COR-L47 (cell line): ENCODE data around the gene RNF227.

Experiments used
- DNase-seq: peaks from one replicate; lab custom pipeline; 2025; lab: John Stamatoyannopoulos, UW

Gene RNF227

DNA sequence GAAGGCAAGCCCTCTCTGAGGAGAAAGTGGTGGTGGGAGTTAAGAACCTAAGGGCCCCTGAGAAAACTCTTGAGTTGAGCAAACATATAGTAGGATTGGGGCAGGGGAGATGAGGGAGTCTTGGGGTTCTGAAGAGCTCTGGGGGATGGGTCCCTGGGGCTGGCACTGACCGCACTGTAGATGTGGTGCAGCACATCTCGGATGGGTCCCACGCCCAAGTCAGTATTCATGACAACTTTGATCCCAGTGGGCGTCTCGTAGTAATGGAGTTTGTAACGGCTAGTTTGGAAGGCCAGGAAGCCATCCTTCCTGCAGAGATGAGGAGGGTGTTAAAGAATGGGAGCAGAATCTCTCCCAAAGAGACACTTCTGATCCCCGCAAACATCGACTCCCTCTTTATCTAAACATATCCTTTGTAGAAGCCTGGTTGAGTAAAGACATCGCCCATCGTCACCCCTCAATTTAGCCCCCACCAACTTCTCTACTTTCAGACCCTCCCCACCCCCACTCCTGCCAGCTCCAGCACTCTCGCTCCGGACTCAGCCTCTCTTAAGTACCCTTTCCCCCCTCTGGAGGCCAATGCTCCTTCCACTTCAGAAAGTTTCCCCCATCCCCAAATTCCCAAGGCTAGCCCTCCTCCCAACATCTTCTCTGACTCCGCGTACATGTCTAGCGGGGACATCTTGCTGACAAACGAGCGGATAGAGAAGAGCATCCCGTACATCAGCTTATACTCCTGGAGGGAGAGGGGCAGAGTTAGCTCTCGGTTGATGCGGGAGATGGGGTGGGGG lies 14.9 kb upstream of the RNF227 start:
- no peak for DNase-seq

DNA sequence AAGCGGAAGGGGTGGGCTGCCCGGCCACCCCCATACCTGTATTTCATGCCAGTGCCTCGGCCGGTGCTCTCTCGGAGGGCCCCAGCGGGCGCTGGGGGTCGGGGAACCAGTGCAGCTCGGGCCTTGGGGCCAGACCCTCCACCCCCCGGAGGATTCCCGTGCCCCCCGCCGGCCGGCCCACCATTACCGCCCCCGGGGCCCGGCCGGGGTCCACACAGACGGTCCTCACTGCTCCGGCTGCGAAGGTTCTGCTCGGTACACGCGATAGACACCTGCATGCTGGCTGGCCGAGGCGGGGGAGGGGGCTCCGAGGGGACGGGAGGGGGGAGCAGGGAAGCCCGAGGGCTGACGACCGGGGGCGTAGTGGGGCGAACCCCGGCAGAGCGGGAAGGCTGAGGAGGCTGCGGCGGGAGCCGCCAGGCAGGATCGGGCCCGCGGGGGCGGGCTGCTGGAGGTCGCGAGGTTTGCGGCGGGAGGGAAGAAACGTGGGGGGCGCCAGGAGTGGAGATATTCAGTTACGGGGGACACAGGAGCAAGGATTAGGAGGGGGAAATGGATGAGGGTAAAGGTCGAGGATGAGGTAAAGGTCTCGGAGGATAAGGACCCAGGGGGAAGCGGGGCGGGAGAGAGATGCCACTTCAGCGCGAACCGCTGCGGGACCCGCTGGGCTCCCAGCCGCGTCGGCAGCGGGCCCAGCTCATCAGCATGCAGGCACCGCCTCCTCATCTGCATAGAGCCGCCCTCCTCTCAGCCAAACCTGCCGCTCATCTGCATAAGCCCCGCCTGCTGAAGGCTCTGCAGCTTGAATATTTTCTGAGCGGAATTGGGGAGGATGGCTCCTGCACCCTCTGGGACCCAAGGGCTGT lies 13.3 kb upstream of the RNF227 start, which contains the start of gene KCNAB3:
TSS of gene KCNAB3 (minus strand) at position 699 of the 866 bp plus-strand sequence. CDS start at position 278, 421 bp downstream.
- DNase-seq = no peak

DNA sequence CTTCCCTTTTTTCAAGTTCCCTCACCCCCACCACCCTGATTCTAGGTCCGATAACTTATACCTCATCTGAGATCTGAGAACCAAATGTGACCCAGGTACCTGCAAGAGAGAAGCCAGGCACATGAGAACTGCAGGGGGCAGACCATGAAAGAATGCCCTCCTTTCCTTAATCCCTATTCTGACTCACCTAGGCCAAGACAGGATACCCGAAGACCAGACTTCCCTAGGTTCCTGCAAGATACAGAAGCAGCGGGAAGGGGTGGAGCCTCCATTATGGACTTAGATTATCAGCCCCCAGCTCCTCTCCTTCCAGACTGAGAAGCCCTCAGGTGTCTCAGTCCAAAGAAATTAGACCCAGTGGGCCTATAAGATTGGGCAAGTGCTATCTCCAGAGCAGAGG lies 11.5 kb upstream of the RNF227 start:
- no peak for DNase-seq

DNA sequence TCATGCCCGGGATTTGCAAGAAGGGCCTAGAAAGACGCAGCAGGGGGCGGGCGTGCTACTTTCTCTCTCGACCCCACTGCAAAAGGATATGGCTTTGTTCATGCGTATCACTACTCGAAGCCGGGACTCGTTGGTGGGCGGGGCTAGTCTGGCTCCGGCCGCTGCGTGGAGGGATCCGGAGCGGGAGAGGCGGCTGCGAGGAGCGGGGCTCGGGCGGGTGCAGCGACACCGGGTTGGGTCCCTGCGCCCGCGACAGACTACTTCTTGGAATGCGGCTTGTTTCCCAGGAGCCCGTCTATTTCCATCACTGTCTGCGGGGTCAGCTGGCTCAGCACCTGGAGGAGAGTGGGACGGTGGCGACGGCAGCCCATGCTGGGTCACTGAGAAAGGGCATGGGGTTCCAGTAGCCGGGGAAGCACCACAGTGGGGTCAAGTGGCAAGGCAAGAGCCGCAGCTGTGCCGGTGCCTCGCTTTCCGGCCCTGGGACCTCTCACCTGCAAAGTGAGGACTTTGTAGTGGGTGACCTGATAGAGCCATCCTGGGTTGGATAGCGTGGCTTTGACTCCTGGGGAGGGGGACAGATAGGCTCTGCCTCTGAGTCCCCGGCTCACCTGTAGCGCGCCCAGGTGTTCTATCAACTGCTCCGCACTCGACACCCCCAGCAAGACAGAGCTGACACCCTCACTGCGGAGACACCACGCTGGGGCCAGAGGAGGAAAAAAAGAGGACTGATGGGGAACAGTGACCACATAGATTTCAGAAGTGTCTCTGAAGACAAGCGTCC lies 6.9 kb upstream of the RNF227 start:
- DNase-seq = peak; percentile 63

DNA sequence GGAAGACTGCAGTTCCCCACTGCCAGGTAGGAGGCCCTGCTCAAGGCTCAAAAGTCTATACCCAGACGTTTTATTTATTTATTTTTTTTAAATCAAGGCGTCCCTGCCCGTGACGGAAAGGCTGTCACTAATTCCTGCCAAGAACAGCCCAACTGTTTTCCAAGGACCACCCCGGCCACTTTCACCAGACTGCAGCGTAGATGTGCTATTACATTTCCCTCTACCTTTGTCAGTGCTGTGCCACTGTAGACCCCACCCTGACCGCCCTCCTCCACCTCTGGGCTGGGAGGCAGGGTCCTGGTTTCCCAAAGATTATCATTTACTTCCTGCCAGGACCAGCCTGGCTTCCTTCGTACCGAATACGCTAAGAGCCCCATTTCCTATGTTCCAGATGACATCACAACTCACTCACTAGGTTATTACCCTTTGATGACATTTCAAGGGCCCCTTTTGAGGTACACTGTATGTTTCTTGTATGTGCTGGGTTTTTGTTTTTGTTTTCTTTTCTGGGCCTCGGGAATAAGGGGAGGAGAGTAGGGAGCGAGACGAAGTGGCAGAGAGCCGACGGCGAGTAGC lies 6.3 kb upstream of the RNF227 start:
- no peak for DNase-seq

DNA sequence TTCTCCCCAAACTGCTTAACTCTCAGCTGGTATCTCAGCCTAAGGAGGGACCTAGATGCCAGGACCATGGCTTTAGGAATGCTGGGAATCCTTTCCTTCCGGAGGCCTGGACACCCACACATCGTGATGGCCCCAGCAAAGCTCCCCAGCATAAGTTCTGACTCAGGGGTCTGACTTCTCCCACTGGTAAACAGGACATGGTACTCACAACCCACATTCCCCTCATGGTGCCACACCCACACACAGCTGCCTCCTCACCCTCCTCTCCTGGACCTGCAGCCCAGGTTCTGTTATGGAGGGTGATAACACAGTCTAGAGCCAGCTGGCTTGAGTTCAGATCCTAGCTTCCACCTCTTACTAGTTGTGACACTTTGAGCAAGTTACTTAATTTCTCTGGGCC lies 719 bp upstream of the RNF227 start:
- no peak for DNase-seq

DNA sequence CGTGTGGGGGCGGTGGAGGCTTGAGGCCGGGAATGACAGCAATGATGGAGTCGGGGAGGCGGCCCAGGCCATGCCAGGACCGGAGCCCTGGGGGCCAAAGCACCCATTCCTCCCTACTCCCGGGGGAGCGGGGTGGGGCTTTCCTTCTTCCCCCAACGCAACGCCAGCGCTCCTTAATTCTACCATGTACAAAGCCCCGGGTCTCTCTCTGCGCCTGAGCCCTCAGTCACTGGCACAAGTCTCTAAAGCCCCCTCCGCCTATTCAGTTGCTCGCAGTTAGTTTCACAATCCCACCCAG lies 245 bp upstream of the RNF227 start:
- DNase-seq = no peak

DNA sequence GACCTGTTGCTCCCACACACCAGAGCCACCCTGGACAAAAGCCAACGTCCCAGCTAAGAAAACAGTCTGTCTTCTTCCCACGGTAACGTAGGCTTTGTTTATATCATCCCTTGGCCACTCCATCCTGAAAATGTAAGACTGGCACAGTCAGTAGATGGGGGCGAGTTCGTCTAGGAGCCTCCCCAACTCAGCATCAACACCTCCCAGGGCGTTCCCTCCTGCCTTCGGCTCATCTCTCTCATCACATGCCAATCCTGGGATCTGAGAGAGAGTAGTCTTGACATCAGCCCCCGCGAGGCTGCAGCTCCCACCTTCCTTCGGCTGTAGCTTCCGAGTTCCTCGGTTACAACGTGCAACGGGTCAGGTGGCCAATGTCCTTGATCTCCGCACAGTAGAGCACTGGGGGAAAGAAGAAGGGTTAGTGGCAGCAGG lies 894 bp downstream of the RNF227 start:
- no peak for DNase-seq

DNA sequence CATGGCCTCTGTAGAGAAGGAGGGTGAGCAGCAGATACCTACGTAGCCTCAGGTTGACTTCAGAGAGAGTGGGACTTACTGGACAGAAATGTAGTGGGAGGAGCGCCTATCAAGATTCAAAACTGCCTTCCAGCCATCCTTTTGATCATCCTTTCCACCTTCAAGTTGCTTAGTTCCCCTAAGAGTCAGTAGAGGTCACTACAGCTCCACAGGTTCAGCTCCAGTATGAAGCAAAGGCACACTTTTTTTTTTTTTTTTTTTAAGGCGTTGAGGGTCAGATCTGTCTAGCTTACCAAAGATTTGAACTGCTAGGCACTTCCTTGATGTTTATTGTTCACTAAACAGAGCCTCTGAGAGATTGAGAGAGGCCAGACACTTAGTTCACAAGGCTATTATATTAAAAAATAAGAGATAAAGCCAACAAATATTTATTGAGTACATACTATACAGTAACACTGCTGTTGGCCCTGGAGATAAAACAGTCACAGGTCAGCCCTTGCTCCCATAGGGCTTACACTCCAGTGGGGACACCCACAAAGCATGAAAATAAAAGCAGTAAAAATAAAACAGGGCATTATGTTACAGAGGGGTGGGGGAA lies 3.1 kb downstream of the RNF227 start:
- peak; percentile 21 for DNase-seq

DNA sequence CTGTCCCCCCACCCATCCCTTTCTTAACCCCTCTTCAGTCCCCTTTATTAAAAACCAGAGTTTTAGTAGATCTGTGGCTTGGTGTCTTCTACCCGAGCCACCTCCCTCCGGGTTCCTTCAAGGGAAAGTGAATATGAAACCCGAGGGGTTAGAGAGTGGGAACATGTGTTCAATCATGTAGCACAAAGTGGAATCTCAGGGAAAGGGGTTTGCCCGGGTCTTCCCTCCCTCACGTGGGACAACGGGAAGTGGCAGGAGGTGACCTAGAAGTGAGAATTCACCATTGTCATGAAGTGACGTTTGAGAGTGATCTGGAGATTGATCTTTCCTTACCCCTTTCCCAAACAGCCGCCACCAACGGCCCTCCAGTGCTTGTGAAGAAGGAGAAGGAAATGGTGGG lies 5.0 kb downstream of the RNF227 start:
- DNase-seq = no peak

DNA sequence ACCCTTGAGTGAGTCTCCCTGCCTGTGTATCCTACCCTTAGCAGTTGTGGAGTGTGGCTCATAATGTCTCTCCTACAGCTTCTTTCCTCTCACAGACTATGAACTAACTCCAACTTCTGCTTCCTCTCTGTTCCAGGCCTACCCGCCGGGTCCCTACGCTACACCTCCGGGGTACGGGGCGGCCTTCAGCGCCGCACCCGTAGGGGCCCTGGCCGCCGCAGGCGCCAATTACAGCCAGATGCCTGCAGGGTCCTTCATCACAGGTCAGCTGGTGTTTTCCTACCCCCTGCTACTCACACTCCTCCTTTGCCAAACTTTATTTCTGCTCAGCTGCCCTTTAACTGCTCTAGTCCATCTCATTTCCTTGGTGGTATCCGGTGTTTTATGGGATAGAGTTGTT lies 5.4 kb downstream of the RNF227 start:
- DNase-seq = no peak

DNA sequence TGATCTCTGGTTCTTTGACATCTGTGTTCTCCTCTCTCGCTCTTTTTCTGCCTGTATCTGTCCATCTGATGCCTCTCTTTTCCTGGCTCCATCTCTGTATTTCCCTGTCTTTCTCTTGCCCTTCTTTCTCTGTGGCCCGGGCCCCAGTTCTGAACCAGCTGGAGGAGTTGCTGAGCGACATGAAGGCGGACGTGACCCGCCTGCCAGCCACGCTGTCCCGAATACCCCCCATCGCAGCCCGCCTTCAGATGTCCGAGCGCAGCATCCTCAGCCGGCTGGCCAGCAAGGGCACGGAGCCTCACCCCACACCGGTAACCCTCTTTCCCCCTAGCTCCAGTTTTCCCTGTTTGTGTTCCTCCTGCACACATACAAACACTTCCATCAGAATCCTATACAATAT lies 5.8 kb downstream of the RNF227 start:
- DNase-seq = no peak

DNA sequence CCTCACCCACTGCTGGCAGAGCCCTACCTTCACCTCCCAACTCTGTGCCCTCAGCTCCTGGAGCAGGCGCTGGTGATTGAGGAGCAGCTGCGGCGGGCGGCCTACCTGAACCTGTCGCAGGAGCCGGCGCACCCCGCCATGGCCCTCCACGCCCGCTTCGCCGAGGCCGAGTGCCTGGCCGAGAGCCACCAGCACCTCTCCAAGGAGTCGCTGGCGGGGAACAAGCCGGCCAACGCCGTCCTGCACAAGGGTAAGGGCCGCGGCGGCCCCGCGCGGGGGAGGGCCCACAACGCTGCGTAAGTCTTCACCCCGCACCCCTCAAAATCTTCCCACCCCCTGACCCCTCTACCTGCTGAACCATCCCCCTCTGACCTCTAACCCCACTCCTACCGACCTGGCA lies 7.0 kb downstream of the RNF227 start:
- DNase-seq = no peak

DNA sequence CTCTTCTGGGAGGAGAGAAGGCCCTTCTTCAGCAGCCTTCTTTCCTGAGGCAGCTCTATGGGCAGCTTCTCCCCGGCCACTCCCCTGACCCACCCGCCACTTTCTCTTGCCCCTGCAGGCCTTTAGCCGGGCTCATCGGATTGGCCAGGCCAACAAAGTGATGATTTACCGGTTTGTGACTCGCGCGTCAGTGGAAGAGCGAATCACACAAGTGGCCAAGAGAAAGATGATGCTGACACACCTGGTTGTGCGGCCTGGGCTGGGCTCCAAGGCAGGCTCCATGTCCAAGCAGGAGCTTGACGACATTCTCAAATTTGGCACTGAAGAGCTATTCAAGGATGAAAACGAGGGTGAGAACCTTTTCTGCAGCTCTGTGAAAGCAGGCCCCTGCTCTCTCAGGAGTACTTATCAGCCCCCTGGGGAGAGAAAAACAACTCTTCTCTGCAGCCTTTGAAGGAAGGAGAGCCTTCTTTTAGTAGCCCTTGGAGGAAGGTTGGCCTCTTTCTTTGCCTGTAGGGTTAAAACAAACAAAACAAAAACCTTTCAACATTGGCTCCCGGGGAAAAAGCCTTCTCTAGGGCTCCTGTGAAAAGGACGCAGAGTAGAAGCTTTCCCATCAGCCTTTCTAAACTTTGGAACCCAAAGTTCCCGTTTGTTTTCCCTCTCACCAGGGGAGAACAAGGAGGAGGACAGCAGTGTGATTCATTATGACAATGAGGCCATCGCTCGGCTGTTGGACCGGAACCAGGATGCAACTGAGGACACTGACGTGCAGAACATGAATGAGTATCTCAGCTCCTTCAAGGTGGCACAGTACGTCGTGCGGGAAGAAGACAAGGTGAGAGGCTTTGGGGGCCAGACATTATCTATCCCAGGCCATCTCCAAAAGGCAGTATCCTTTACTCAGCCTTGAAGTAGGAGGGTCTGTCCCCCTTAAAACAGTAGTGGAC lies 12.7 kb downstream of the RNF227 start:
- DNase-seq = no peak

DNA sequence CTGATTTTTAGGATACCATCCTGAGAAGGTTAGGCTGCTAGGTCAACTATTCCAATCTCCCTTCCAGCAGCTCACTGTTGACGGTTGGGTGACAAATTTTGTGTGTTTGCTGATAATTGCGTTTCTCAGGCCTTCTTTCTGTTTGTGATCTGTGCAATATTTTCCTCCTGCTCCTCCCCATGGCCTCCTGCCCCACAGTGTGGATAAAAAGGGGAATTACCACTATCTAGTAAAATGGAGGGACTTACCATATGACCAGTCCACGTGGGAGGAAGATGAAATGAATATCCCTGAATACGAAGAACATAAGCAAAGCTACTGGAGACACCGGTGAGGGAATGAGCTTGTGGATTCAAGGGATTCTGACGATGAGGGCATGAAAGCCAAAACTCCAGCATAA lies 18.3 kb downstream of the RNF227 start:
- DNase-seq = no peak

DNA sequence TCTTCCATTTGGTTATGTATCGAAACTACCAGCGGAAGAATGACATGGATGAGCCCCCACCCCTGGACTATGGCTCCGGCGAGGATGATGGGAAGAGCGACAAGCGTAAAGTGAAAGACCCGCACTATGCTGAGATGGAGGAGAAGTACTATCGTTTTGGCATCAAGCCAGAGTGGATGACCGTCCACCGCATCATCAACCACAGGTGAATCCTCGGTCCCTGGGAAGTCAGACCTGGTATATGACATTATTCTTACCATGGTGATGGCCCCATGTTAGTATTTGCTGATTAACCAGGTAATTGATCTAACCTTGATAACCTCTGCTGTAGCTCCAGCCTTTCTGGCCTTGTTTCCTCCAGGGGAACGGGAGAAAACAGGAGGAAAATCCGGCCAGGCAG lies 19.0 kb downstream of the RNF227 start:
- no peak for DNase-seq

DNA sequence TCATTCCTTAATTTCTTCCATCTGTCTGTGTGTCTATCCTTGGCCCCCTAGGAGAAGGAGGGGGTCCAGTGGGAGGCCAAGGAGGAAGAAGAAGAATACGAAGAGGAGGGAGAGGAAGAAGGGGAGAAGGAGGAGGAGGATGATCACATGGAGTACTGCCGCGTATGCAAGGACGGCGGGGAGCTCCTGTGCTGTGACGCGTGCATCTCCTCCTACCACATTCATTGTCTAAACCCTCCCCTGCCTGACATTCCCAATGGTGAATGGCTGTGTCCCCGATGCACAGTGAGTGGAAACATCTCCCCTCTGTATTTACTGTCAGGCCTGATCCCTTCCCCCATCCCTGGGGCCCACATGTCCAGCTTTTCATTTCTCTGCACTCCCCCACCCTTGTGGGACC lies 21.2 kb downstream of the RNF227 start:
- DNase-seq = no peak

DNA sequence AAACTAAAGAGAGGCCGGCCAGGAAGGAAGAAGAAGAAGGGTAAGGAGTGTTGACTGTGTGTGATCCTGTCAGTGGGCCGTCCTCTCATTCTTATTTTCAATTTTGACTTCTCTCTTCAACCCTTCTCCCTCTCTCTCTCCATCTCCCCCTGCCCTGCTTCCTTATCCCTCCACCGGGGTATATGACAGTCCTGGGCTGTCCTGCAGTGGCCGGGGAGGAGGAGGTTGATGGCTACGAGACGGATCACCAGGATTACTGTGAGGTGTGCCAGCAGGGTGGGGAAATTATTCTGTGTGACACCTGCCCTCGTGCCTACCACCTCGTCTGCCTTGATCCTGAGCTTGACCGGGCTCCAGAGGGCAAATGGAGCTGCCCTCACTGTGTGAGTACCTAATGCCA lies 21.9 kb downstream of the RNF227 start:
- DNase-seq = no peak

DNA sequence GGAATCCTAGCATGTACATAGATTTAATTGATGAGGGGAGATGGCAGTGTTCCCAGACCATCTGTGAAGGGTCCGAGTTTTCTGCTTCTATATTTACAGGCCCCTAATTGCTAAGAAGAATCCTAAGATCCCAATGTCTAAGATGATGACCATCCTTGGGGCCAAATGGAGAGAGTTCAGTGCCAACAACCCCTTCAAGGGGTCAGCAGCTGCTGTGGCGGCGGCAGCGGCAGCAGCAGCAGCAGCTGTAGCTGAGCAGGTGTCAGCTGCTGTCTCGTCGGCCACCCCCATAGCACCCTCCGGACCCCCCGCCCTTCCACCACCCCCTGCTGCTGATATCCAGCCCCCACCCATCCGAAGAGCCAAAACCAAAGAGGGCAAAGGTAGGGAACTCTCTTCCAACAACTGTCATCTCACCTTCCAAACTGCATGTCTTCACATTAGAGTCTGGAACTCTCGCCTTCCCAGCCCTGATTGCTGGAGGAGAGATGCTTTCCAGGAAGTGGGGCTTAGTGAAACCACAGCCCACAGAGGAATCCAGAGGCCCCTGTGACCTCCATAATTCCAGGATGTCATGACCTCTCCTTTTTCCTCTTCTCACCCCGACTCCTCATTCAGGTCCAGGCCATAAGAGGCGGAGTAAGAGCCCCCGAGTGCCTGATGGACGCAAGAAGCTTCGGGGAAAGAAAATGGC lies 22.8 kb downstream of the RNF227 start:
- no peak for DNase-seq
